GM12864 (cell line): Measurements from ENCODE around the gene TSC22D3.

Source experiments
- DNase-seq: peaks from one replicate; pipeline ENCODE4 v3.0.0-alpha.2; 2011; ENCODE audit warnings: low read depth
- H3K4me3 ChIP-seq: 2 replicates; pipeline ENCODE4 v1.5.1; 2011; ENCODE audit warnings: mild to moderate bottlenecking, low read depth, low read length, control low read depth
- CTCF ChIP-seq: IDR thresholded peaks from 2 replicates; pipeline ENCODE4 v1.5.1; 2011; ENCODE audit warnings: low read depth, mild to moderate bottlenecking, moderate library complexity, low read length, control low read depth, inconsistent platforms; ENCODE audit errors: missing control alignments

TSC22D3 gene

GRCh38 chrX:107706309-107706708, 69.3 kb downstream of the TSC22D3 start:
- no peak overlapping the region for H3K4me3 ChIP-seq
- TF ChIP-seq CTCF: no peak
- DNase-seq: no peak

GRCh38 chrX:107704587-107704986, 71.0 kb downstream of the TSC22D3 start:
- no peak for TF ChIP-seq CTCF
- DNase-seq: no peak
- H3K4me3 ChIP-seq: no peak overlapping the region

GRCh38 chrX:107704181-107704580, 71.4 kb downstream of the TSC22D3 start:
- no peak overlapping the region for H3K4me3 ChIP-seq
- no peak for DNase-seq
- TF ChIP-seq CTCF: no peak

GRCh38 chrX:107701493-107702121, 74.0 kb downstream of the TSC22D3 start:
- TF ChIP-seq CTCF: no peak
- no peak overlapping the region for H3K4me3 ChIP-seq
- no peak for DNase-seq

- H3K4me3 ChIP-seq: no peak overlapping the region
- no peak for TF ChIP-seq CTCF
- no peak for DNase-seq
Measured at GRCh38 chrX:107700790-107701189, 74.8 kb downstream of the TSC22D3 start.

- TF ChIP-seq CTCF: no peak
- DNase-seq: no peak
- no peak overlapping the region for H3K4me3 ChIP-seq
Measured at GRCh38 chrX:107700317-107700774, 75.2 kb downstream of the TSC22D3 start.

- H3K4me3 ChIP-seq: no peak overlapping the region
- no peak for TF ChIP-seq CTCF
- no peak for DNase-seq
Measured at GRCh38 chrX:107699616-107700015, 76.0 kb downstream of the TSC22D3 start.
